ENCODE measurements around the gene AAMP.

Gene AAMP

GRCh38 chr2:218307415-218308090 lies 37.6 kb upstream of the AAMP start:
- Histone ChIP-seq H3K9me3 (ENCODE audit: control insufficient read depth in 1 of 2, low read length in 2 of 2) (no peaks in the 10 kb centered on the region), H3K27ac (ENCODE audit: low read length) (no peak overlapping the region), H3K4me3 (ENCODE audit: low read depth in 1 of 2, low read length in 2 of 2) (no peak overlapping the region), H3K27me3 (ENCODE audit: low read depth, low read length) (no peaks in the 10 kb centered on the region), H3K36me3 (ENCODE audit: control insufficient read depth in 1 of 2, insufficient read depth in 2 of 2, low read length in 2 of 2) (no peaks in the 10 kb centered on the region), H3K4me1 (ENCODE audit: control insufficient read depth in 1 of 2, insufficient read depth in 2 of 2, low read length in 2 of 2) (no peaks in the 10 kb centered on the region)

GRCh38 chr2:218306184-218306920 lies 36.4 kb upstream of the AAMP start:
- Histone ChIP-seq H3K4me1 (ENCODE audit: control insufficient read depth in 1 of 2, insufficient read depth in 2 of 2, low read length in 2 of 2) (no peaks in the 10 kb centered on the region), H3K36me3 (ENCODE audit: control insufficient read depth in 1 of 2, insufficient read depth in 2 of 2, low read length in 2 of 2) (no peaks in the 10 kb centered on the region), H3K27me3 (ENCODE audit: low read depth, low read length) (no peaks in the 10 kb centered on the region), H3K4me3 (ENCODE audit: low read depth in 1 of 2, low read length in 2 of 2) (no peak overlapping the region), H3K27ac (ENCODE audit: low read length) (no peak overlapping the region), H3K9me3 (ENCODE audit: control insufficient read depth in 1 of 2, low read length in 2 of 2) (no peaks in the 10 kb centered on the region)

DNA sequence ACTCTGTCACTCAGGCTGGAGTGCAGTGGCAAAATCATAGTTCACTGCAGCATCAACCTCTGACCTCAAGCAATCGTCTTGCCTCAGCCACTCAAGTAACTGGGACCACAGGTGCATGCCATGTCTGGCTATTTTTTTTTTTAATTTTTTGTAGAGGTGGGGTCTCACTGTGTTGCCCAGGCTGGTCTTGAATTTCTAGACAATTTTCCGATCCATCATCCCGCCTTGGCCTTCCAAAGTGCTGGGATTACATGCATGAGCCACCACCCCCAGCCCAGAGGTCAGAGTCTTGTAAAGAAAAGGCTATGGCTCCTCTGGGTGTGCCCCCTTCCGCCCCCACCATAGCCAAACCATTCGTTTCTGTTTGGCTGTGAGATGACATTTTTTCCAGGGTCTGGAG lies 35.4 kb upstream of the AAMP start:
- H3K27me3 ChIP-seq (ENCODE audit: low read depth, low read length): no peaks in the 10 kb centered on the region
- H3K4me3 ChIP-seq (ENCODE audit: low read depth in 1 of 2, low read length in 2 of 2): no peak overlapping the region
- H3K36me3 ChIP-seq (ENCODE audit: control insufficient read depth in 1 of 2, insufficient read depth in 2 of 2, low read length in 2 of 2): no peaks in the 10 kb centered on the region
- H3K27ac ChIP-seq (ENCODE audit: low read length): no peak overlapping the region
- H3K4me1 ChIP-seq (ENCODE audit: control insufficient read depth in 1 of 2, insufficient read depth in 2 of 2, low read length in 2 of 2): no peaks in the 10 kb centered on the region
- H3K9me3 ChIP-seq (ENCODE audit: control insufficient read depth in 1 of 2, low read length in 2 of 2): no peaks in the 10 kb centered on the region

DNA sequence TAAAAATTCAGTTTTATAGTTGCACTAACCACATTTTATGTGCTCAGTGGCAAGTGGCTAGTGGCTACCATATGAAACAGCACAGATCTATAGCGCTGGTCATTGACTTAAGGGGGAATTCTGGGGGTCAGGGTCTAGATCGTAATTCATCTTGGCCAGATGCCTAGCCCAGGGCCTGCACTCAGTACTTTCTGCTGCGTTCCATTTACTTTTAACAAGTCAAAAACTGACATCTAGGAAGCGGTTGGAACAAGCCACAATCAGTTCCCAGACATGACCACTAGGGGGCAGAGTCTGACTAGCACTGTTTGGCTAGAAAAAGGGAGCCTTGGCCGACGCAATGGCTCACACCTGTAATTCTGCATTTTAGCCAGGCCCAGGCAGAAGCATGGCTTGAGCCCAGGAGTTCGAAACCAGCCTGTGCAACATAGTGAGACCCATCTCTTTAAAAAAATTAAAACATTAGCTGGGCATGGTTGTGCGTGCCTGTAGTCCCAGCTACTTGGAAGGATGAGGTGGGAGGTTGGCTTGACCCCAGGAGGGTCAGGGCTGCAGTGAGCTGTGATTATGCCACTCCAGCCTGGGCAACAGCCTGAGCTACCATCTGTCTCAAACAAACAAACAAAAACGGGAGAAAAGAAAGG lies 31.4 kb upstream of the AAMP start:
- Histone ChIP-seq H3K27ac (ENCODE audit: low read length) (no peak overlapping the region), H3K27me3 (ENCODE audit: low read depth, low read length) (no peaks in the 10 kb centered on the region), H3K9me3 (ENCODE audit: control insufficient read depth in 1 of 2, low read length in 2 of 2) (no peaks in the 10 kb centered on the region), H3K4me1 (ENCODE audit: control insufficient read depth in 1 of 2, insufficient read depth in 2 of 2, low read length in 2 of 2) (no peaks in the 10 kb centered on the region), H3K4me3 (ENCODE audit: low read depth in 1 of 2, low read length in 2 of 2) (no peak overlapping the region), H3K36me3 (ENCODE audit: control insufficient read depth in 1 of 2, insufficient read depth in 2 of 2, low read length in 2 of 2) (no peaks in the 10 kb centered on the region)

GRCh38 chr2:218300141-218300540 lies 30.2 kb upstream of the AAMP start:
- Histone ChIP-seq H3K27ac (ENCODE audit: low read length) (no peak overlapping the region), H3K4me1 (ENCODE audit: control insufficient read depth in 1 of 2, insufficient read depth in 2 of 2, low read length in 2 of 2) (no peaks in the 10 kb centered on the region), H3K27me3 (ENCODE audit: low read depth, low read length) (no peaks in the 10 kb centered on the region), H3K36me3 (ENCODE audit: control insufficient read depth in 1 of 2, insufficient read depth in 2 of 2, low read length in 2 of 2) (no peaks in the 10 kb centered on the region), H3K9me3 (ENCODE audit: control insufficient read depth in 1 of 2, low read length in 2 of 2) (no peaks in the 10 kb centered on the region), H3K4me3 (ENCODE audit: low read depth in 1 of 2, low read length in 2 of 2) (no peak overlapping the region)

GRCh38 chr2:218298314-218298875 lies 28.5 kb upstream of the AAMP start:
- Histone ChIP-seq H3K36me3 (ENCODE audit: control insufficient read depth in 1 of 2, insufficient read depth in 2 of 2, low read length in 2 of 2) (no peaks in the 10 kb centered on the region), H3K27ac (ENCODE audit: low read length) (no peak overlapping the region), H3K4me1 (ENCODE audit: control insufficient read depth in 1 of 2, insufficient read depth in 2 of 2, low read length in 2 of 2) (peaks cover 0 to 11% of the 10 kb centered on the region in 2 donors), H3K4me3 (ENCODE audit: low read depth in 1 of 2, low read length in 2 of 2) (no peak overlapping the region), H3K27me3 (ENCODE audit: low read depth, low read length) (no peaks in the 10 kb centered on the region), H3K9me3 (ENCODE audit: control insufficient read depth in 1 of 2, low read length in 2 of 2) (no peaks in the 10 kb centered on the region)

GRCh38 chr2:218296847-218297246 lies 26.9 kb upstream of the AAMP start:
- H3K9me3 ChIP-seq (ENCODE audit: control insufficient read depth in 1 of 2, low read length in 2 of 2): no peaks in the 10 kb centered on the region
- H3K27ac ChIP-seq (ENCODE audit: low read length): no peak overlapping the region
- H3K27me3 ChIP-seq (ENCODE audit: low read depth, low read length): no peaks in the 10 kb centered on the region
- no peaks in the 10 kb centered on the region for H3K36me3 ChIP-seq (ENCODE audit: control insufficient read depth in 1 of 2, insufficient read depth in 2 of 2, low read length in 2 of 2)
- H3K4me3 ChIP-seq (ENCODE audit: low read depth in 1 of 2, low read length in 2 of 2): no peak overlapping the region
- peaks cover 5 to 14% of the 10 kb centered on the region in 2 donors for H3K4me1 ChIP-seq (ENCODE audit: control insufficient read depth in 1 of 2, insufficient read depth in 2 of 2, low read length in 2 of 2)

DNA sequence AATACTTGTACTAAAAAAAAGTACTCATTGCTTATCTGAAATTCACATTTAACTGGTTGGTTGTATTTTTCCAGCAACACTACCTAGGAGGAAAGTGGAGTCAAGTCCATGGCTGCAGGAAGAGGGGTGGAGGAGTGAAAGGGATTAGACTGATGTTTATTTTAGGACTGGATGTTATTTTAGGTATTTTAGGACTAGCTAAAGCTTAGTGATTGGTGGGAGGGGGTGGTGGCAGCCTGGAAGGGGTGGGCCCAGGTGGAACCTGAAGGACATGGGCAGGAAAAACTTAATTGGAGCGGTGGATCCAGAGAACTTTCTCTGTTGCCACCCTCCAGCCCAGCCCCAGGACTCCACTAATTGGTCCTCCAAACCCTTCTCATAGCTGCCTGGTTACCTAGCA lies 26.3 kb upstream of the AAMP start:
- H3K27ac ChIP-seq (ENCODE audit: low read length): no peak overlapping the region
- H3K27me3 ChIP-seq (ENCODE audit: low read depth, low read length): no peaks in the 10 kb centered on the region
- H3K9me3 ChIP-seq (ENCODE audit: control insufficient read depth in 1 of 2, low read length in 2 of 2): no peaks in the 10 kb centered on the region
- H3K36me3 ChIP-seq (ENCODE audit: control insufficient read depth in 1 of 2, insufficient read depth in 2 of 2, low read length in 2 of 2): no peaks in the 10 kb centered on the region
- H3K4me3 ChIP-seq (ENCODE audit: low read depth in 1 of 2, low read length in 2 of 2): no peak overlapping the region
- H3K4me1 ChIP-seq (ENCODE audit: control insufficient read depth in 1 of 2, insufficient read depth in 2 of 2, low read length in 2 of 2): peaks cover 7 to 14% of the 10 kb centered on the region in 2 donors

DNA sequence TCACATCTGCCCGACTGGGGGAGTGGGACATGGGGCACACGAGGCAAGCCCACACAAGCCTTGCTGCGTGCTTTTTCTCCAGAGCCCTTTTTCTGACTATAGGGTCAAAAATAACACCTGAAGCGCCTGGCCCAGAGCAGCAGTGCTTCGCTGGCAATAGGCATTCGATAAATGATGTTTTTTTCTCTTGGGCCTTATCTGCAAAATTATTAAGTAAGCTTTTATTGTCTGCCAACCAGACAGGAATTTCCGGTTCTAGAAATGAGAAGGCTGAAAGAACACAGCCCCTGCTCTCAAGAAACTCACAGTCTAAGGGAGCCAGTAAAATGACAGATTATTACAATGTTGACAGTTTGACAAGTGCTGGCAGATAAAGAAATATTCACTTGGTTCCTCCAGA lies 25.1 kb upstream of the AAMP start:
- Histone ChIP-seq H3K27me3 (ENCODE audit: low read depth, low read length) (no peaks in the 10 kb centered on the region), H3K36me3 (ENCODE audit: control insufficient read depth in 1 of 2, insufficient read depth in 2 of 2, low read length in 2 of 2) (no peaks in the 10 kb centered on the region), H3K27ac (ENCODE audit: low read length) (peak overlapping the region; percentile 85), H3K9me3 (ENCODE audit: control insufficient read depth in 1 of 2, low read length in 2 of 2) (no peaks in the 10 kb centered on the region), H3K4me3 (ENCODE audit: low read depth in 1 of 2, low read length in 2 of 2) (no peak overlapping the region), H3K4me1 (ENCODE audit: control insufficient read depth in 1 of 2, insufficient read depth in 2 of 2, low read length in 2 of 2) (peaks cover 19 to 25% of the 10 kb centered on the region in 2 donors)

DNA sequence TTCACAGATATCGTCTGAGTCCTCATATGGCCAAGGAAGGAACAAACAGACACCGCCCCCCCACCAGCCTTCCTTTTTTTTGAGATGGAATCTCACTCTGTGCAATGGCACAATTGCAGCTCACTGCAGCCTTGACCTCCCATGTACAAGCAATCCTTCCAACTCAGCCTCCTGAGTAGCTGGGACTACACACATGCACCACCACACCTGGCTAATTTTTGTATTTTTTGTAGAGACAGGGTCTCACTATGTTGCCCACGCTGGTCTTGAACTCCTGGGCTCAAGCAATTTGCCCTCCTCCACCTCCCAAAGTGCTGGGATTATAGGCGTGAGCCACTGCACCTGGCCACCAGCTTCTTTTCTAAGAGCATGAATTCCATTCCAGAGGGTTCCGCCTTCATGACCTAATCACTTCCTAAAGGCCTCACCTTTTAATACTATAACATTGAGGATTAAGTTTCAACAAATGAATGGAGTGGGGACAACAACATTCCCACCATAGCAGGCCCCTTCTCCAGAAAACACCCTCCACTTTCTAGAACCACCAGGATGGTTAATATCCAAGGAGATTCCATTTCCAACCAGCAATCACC lies 24.6 kb upstream of the AAMP start:
- Histone ChIP-seq H3K4me3 (ENCODE audit: low read depth in 1 of 2, low read length in 2 of 2) (no peak overlapping the region), H3K36me3 (ENCODE audit: control insufficient read depth in 1 of 2, insufficient read depth in 2 of 2, low read length in 2 of 2) (no peaks in the 10 kb centered on the region), H3K4me1 (ENCODE audit: control insufficient read depth in 1 of 2, insufficient read depth in 2 of 2, low read length in 2 of 2) (peaks cover 24 to 30% of the 10 kb centered on the region in 2 donors), H3K27ac (ENCODE audit: low read length) (peak overlapping the region; percentile 85), H3K9me3 (ENCODE audit: control insufficient read depth in 1 of 2, low read length in 2 of 2) (no peaks in the 10 kb centered on the region), H3K27me3 (ENCODE audit: low read depth, low read length) (no peaks in the 10 kb centered on the region)

All from muscle layer of duodenum (tissue), 2 donors.